H1 (cell line): ENCODE measurements around the gene FANK1. TPM values are rescaled to one million over a fixed set of nuclear protein-coding genes. Genes with fewer than 3 reads are reported as not detected.

Experiments
- HDAC2 ChIP-seq, 2 experiments: fragments of 300-600 bp in 1 of 2; sonication (generic) in 1 of 2; IDR thresholded peaks; 2 replicates each; pipeline ENCODE4 v1.6.1; 2011 to 2012; ENCODE audit warnings: low read depth in 2 of 2, low read length in 2 of 2, mild to moderate bottlenecking in 2 of 2, moderate library complexity in 2 of 2, borderline replicate concordance in 1 of 2, inconsistent platforms in 1 of 2
- KDM1A ChIP-seq: fragments of 200-600, 300-600 bp; sonication (generic); IDR thresholded peaks from 2 replicates; pipeline ENCODE4 v1.7.1; 2016; ENCODE audit warnings: mild to moderate bottlenecking, low read length, borderline replicate concordance
- PHF8 ChIP-seq: fragments of 200-600 bp; sonication (generic); conservative IDR thresholded peaks from 2 replicates; pipeline ENCODE4 v1.7.1; 2012; ENCODE audit warnings: low read depth, mild to moderate bottlenecking, inconsistent platforms, low read length, moderate library complexity
- SUZ12 ChIP-seq: fragments of 200-600 bp; sonication (generic); IDR thresholded peaks from 2 replicates; pipeline ENCODE4 v1.6.1; 2012; ENCODE audit warnings: mild to moderate bottlenecking, inconsistent platforms, low read length, moderate library complexity, mixed read lengths
- TEAD4 ChIP-seq: IDR thresholded peaks from 2 replicates; pipeline ENCODE4 v1.6.1; 2012; ENCODE audit warnings: low read depth, low read length, inconsistent platforms, mixed read lengths
- polyA plus RNA-seq, 7 experiments: library from polyadenylated mRNA; depleted of rRNA in 3 of 7; stranded (reverse) in 5 of 7; unstranded in 2 of 7; fragments of >200 nt in 5 of 7; fragments of 200-250 nt in 2 of 7; gene quantifications; 1 replicate in 5 of 7; 2 replicates in 1 of 7; 4 replicates in 1 of 7; pipeline versions ENCODE4 v1.2.1 to v1.2.3, GENCODE V29; 2011 to 2013; ENCODE audit warnings: missing spikeins in 2 of 7, mixed read lengths in 2 of 7
- total RNA-seq: library from RNA; stranded (reverse); fragmentation: NEBNext Ultra II Directional; extraction: Animal tissue kit (Norgen Biotek cat#: 25700); gene quantifications from 2 replicates; pipeline ENCODE4 v1.2.1, GENCODE V29; 2021

The FANK1 gene
- total and polyA plus RNA-seq, 2 of the 8 experiments (the other 6 are each of a cell fraction or from before 2014, with no cell fraction given) = 1.2 TPM; not detected in 1

GRCh38 chr10:125953778-125954385 is 57.5 kb downstream of the FANK1 start (continued):
- TF ChIP-seq KDM1A (no peak), SUZ12 (no peak), PHF8 (no peak), TEAD4 (no peak), HDAC2 (IDR thresholded peaks at IDR 0.05; ENCODE audit: borderline replicate concordance in 1 of 2, low read depth in 2 of 2, low read length in 2 of 2) (no peak)
- TF ChIP-seq, all 59 proteins: peak for 0
